Subcutaneous adipose tissue (tissue), 4 donors: ENCODE measurements around the gene CLIC5. TPM values are rescaled to one million over a fixed set of nuclear protein-coding genes. Genes with fewer than 3 reads are reported as not detected.

Experiments
- CTCF ChIP-seq: fragments of 450-650 bp; IDR thresholded peaks from one replicate; pipeline ENCODE4 v1.5.1; 2016; ENCODE audit warnings: low read depth, mild to moderate bottlenecking, control low read depth, antibody characterized with exemption, moderate library complexity
- total RNA-seq, 4 donors: library from RNA; depleted of rRNA; stranded (reverse); fragments of >200 nt; gene quantifications; one replicate each; pipeline ENCODE4 v1.1.0, GENCODE V29; 2016

The CLIC5 gene
- total RNA-seq, 4 donors from 2014 or later: 2.0 to 15.2 (median 8.5) TPM

DNA sequence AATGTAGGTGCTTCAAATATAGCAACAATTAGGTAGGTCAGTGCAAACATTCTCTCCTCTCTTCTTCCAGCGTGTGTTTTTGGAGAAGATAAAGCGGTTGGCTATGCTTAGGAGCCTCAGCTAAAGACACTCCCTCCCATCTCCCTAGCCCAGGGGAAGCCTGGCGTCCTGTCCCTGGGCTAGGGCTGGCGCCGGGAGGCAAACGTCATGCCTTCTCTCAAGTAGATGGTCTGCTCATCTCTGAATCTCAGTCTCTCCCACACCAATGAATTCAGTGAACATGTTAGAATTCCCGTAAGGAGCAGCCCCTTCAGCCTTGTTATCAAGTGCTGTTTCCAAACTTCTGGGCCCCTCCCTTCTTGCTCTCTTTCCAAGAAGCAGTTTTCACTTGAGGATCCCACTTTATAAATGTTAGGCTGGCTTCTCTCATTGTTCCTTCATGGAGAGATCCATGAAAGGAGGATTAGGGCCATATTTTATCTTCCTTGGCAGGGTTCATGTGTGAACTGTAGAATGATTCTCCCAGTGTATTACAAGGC, 142.8 kb downstream of the CLIC5 start:
- TF ChIP-seq CTCF: no peak

DNA sequence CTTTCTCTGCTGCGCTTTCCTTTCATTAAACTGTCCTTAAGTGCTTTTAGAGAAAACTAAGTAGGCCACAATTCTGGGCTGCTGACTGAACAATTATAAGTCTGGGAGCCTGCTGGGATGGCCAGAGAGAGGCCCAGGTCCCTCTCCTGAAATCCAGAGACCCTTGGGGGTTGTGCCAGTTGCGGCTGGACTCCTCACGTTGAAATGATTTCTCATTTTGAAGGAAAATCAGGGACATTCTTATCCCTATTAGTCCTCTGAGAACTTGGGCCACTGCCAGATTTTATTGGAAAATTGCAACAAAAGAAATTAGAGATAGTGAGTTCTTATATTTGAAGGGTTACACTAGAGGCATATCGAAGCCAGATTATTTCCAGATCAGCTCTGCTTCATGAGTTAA, 145.1 kb downstream of the CLIC5 start:
- TF ChIP-seq CTCF: no peak

DNA sequence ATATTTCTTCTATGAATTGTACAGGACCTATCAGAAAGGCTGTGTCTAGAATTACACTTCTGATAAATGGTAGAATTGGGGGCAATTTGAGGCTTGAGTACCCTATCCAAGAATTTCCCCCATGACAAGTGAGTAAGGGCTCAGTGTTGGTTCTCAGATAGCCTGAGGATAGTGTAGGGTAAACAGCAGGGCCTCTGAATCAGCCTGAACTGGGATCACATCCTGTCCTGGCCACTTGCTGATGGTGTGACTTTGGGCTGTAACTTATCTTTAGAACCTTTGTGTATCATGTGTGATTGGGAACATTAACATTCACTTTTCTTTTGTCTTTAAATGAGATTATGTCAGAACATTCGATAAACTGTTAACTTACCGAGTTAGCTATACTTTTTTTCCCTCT, 151.0 kb downstream of the CLIC5 start:
- no peak for TF ChIP-seq CTCF

- no peak for TF ChIP-seq CTCF
These were observed 157.0 kb downstream of the CLIC5 start for GRCh38 chr6:45858691-45859090.

- no peak for TF ChIP-seq CTCF
These were observed 157.8 kb downstream of the CLIC5 start for GRCh38 chr6:45857827-45858226.

GRCh38 chr6:45855642-45856394, 159.8 kb downstream of the CLIC5 start:
- TF ChIP-seq CTCF: no peak

GRCh38 chr6:45854149-45854742, 161.4 kb downstream of the CLIC5 start:
- no peak for TF ChIP-seq CTCF
